Smooth muscle cell of the brain vasculature (primary cell): ENCODE measurements around the gene WDR3.

Experiments
- DNase-seq: peaks from one replicate; pipeline ENCODE4 v3.0.0-alpha.2; 2012; ENCODE audit warnings: low read depth, low spot score

The WDR3 gene

DNA sequence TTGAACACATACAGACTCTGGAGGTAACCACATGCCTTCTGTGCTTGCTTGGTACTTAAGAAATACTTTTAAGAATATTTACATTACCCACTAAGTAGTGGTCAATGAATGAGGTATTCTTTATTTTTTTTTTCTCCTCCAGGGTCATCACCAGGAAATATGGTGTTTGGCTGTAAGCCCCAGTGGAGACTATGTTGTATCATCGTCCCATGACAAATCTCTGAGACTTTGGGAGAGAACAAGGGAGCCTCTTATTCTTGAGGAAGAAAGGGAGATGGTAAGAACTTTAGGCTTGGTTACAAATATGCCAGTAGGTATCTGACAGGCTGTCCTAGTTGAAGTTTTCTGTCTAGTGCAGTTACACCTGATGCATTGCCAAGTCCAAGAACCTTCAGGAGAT, 22.8 kb downstream of the WDR3 start:
- DNase-seq = no peak

DNA sequence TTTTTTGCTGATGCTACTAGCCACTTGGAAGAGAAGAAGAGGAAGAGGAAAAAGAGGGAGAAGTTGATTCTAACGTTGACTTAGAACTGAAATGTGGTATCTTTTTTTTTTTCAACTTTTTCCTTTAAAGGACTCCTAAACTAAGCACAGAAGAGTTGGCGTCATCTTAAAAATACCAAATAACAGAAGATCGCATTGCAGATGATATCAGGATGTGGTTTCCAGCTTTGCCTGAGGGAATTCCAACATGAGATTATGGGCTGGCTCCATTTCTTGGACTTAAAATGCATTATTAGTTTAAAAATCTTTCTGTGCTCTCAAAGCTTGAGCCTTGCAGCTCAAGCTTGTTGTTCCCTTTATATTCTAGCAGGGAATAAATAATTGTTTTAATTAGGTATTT, 29.8 kb downstream of the WDR3 start:
- DNase-seq = no peak

GRCh38 chr1:117964290-117965038, 34.9 kb downstream of the WDR3 start:
- DNase-seq = no peak

- peak; percentile 69 for DNase-seq
Measured at GRCh38 chr1:117967477-117967876, 37.9 kb downstream of the WDR3 start.

DNA sequence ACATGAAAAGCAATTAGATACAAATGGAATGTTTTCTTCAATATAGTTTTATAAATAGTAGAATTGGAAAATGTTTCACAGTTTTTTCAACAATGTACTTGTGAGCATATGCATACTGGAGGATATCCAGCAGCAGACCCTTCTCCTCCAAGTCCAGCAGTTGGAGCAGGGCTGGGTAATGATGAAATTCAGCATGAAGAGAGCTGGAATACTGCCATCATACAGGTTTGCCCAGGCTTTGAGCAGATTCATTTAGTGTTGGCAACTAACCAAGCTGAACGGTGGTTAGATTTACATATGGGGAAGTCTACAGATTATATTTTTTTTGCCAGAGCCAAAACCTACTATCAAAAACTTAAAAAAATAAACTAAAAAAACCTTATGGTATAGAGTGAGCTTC, 38.3 kb downstream of the WDR3 start:
- peak; percentile 39 for DNase-seq

DNA sequence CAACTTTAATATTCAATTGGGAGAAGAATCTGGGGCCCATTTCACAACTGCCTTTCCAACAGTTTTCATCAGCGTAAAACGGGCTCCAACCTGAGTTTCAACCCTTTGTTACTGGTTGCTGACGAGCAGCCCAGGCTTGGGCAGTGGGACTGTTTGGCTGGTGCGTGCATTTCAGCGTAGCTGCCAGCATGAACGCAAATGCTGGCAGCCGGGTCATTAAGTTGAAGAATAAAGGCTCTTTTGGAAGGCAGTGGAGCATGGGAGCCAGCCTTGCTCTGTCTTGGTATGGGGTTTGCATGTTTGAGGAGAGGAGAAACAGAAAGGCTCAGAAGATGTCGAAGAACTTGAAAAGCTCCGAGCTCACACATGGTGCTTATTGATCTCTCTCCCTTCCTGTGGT, 40.7 kb downstream of the WDR3 start:
- no peak for DNase-seq

DNA sequence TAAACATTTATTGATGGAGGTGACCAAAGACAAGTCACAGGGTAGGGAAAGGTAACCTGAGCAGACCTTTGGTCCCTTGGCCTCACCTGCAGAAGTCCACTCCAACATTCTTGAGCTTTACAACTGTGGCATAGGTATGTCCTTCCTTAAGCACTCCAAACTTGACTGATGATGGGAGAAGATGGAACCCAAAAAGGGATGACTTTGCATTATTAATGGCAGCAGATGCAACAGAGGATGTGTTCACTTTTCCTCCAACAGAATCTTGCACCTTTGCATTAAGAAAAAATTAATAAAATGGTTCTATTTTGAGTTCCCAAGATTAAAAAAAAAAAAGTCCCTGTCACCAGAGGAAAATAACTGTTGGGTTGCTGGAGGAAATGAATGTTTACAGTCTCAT, 42.2 kb downstream of the WDR3 start:
- no peak for DNase-seq

- DNase-seq = no peak
Measured at GRCh38 chr1:117976381-117976780, 46.8 kb downstream of the WDR3 start.

DNA sequence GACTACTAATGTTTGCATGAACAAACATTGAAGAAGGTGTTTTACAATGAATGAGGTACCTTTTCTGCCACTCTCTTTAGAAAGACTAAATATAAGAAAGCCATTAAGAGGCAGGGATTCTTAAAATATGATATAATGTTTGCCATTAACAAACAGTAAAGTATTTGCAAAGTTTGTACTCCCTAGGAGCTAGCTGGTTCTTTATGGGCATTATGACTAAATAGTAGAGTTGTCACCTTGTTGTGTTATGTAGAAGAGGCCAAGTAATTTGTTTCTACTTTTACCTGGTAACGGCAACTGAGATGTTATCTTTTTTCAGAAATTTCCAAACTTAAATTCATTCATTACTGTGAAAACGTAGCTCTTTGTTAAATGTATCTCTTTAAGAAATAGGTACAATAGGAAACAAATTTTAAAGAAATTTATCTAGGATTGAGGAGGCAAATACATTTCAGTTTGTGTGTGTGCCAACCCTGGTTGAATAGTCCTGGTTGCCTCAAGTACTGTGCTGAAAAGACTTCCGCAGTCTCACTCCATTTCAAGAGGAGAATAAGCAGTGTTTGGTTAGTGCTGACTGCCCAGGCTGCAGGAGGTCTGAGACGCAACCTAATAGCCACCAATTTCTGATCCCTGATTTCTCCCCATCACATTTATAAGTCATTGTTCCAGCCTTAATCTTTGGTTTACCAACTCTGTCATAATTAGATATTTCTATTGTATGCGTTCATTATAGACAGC, 52.1 kb downstream of the WDR3 start:
- no peak for DNase-seq

- no peak for DNase-seq
Measured at GRCh38 chr1:117985239-117985638, 55.7 kb downstream of the WDR3 start.

GRCh38 chr1:117985973-117986372, 56.4 kb downstream of the WDR3 start:
- DNase-seq = no peak

DNA sequence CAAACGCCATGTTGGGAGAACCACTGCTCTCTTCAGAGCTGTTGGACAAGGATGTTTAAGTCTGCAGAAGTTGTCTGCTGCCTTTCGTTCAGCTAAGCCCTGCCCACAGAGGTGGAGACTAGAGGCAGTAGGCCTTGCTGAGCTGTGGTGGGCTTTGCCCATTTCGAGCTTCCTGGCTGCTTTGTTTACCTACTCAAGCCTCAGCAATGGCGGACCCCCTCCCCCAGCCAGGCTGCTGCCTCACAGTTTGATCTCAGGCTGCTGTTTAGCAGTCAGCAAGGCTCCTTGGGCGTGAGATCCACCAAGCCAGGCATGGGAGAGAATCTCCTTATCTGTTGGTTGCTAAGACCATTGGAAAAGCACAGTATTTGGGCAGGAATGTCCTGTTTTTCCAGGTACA, 74.8 kb downstream of the WDR3 start:
- no peak for DNase-seq

- no peak for DNase-seq
Measured at GRCh38 chr1:118007391-118007790, 77.9 kb downstream of the WDR3 start.

GRCh38 chr1:118008011-118008410, 78.5 kb downstream of the WDR3 start:
- DNase-seq = no peak

- no peak for DNase-seq
Measured at GRCh38 chr1:118012515-118013124, 83.1 kb downstream of the WDR3 start.

GRCh38 chr1:118013336-118013735, 83.8 kb downstream of the WDR3 start:
- no peak for DNase-seq

- DNase-seq = no peak
Measured at GRCh38 chr1:118013938-118014337, 84.4 kb downstream of the WDR3 start.
